GM21576 (cell line): ENCODE results near the gene PHTF2.
"Not testable (repeated sequence)": the region's sequence is repeated elsewhere in the genome, so short reads cannot be mapped to it uniquely, and the experiment has no call there.

Source experiments
- ATAC-seq: cut with Tn5 transposase; IDR thresholded peaks from one replicate; pipeline ENCODE4 v1.9.1; 2021; ENCODE audit warnings: mild to moderate bottlenecking, moderate library complexity; ENCODE audit not compliant: unreplicated experiment

PHTF2 gene

GRCh38 chr7:77873416-77874327 is 75.1 kb downstream of the PHTF2 start:
- ATAC-seq: not testable (repeated sequence)

GRCh38 chr7:77877791-77878190 is 79.2 kb downstream of the PHTF2 start:
- ATAC-seq: no peak

DNA sequence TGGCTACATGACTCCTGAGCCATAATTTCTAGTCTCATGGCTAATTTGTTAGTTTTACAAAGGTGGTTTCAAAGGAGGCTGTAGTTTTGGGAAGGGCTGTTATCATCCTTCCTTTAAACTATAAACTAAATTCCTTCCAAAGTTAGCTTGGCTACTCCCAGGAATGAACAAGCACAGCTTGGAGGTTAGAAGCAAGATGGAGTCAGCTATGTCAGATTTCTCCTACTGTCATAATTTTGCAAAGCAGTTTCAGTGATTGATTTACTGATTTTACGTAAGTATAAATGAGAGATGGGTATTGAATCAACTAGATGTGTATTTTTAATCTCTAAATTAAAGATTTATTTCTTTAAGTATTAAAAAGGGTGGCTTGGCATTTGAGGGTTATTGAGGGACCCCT is 79.9 kb downstream of the PHTF2 start:
- ATAC-seq: no peak

GRCh38 chr7:77879272-77879671 is 80.7 kb downstream of the PHTF2 start:
- no peak for ATAC-seq

- ATAC-seq: no peak
These were observed 83.3 kb downstream of the PHTF2 start for GRCh38 chr7:77881871-77882270.

GRCh38 chr7:77885155-77885554 is 86.6 kb downstream of the PHTF2 start:
- ATAC-seq: no peak

GRCh38 chr7:77887567-77887966 is 89.0 kb downstream of the PHTF2 start:
- ATAC-seq: no peak

GRCh38 chr7:77888998-77889397 is 90.4 kb downstream of the PHTF2 start:
- no peak for ATAC-seq

DNA sequence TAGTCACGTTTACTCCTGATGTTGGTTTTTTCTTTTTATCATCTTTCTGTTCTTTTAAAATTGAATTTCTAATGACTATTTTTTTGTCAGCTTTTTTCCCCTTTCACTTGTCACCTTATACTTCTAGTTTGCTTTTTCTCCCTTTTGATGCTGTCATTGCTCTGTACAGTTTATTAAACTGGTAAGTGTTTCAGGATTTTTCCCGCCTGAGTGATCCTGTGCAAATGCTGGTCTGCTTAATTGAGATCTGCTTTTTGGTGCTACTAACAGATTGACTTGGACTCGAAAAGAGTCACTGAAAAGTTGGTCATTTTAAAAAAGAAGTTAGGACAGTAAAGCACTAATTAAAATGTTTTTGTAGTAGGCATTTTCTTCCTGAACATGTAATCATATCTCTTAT is 95.2 kb downstream of the PHTF2 start:
- no peak for ATAC-seq

GRCh38 chr7:77894574-77895091 is 96.1 kb downstream of the PHTF2 start:
- ATAC-seq: no peak

- no peak for ATAC-seq
These were observed 97.3 kb downstream of the PHTF2 start for GRCh38 chr7:77895905-77896304.

DNA sequence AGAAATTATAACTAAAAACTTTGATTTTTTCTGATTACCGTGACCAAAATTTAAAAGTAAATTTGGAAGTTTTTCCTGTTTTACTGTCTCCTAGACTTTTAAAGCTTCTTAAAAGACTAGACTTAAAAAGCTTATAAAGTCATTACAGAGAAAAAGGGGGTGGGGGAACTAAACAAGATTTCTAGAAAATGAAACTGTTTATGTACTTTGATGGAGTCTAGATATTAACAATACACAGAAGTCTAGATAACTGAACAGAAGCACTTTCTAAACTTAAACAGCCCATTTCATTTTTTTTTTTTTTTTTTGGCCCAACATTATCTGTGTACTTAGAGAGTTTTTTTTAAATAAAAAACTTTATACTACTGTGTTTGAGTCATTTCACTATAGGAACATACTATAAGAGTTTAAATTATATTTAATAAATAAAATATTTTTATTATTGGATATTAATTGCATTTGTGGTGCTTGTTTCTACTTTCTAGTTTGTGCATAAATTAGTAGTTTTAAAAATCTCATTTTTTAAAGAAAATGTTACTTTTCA is 98.5 kb downstream of the PHTF2 start:
- ATAC-seq: no peak

DNA sequence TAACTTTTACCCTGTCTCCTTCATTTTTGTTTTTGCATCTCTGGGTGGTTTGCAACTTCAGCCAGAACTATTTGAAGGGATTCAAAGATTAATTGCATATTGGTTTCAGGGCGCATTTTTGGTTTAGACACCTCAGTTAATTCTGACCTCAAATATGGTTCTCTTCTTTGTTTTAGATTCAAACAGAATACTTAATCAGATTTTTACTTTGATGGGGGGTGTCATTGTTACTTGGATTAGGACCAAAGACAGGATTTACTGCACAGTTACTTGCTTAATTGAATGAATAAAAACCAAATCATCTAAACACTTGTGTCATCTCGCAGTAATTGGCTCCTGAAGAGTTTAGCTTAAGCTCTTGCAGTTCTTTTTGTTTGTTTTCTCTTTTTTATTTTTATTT is 100.9 kb downstream of the PHTF2 start:
- ATAC-seq: no peak

DNA sequence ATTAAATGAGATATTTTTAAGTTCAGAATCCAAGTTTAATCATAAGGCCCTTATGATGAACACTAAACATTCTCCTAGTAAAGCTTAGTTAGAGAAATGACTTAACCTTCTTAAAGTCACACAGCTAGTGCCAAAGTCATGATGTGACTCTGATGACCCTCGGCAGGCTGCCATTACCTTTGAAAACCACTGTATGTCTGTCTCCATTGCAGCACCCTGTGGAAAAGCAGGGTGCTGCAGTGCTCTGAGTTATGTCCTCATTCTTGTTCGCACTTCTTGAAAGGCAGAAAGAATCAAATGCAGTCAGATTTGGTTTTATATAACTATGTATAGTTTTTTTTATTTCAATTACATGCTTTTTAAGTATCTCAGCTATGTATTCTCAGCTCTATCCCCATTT is 105.0 kb downstream of the PHTF2 start:
- peak; percentile 30 for ATAC-seq

DNA sequence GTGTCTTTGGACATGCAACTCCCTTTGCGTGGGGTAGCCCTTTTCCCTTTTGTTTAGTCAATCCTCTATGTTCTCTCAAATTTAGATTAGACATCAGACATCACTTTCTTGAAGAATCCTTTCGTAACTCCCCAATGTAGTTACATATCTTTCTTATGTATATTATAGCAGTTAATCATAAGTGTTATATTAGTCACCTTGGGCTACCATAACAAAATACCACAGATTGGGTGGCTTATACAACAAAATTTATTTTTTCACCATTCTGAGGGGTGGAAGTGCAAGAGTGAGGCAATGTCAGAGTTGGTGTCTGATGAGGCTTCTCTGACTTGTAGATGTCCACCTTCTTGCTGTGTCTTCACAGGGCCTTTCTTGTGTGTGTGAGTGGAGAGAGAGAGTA is 105.7 kb downstream of the PHTF2 start:
- ATAC-seq: no peak

DNA sequence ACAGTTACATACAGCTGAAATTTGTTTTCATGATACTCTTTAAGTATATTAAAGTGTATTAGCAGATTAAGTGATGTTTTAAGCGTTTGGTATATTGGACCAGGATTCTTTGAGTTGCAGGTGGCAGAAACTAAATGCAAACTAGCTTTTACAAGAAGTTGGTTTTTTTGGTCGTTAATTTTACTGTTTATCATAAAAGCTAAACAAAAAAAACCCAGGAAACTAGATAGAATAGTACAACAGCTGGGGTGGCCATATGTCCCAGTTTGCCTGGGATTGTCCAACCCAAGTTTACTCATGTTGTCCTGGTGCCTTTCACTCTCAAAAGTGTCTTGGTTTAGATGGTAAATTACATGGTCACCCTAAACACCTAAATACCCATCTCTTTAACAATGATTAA is 108.7 kb downstream of the PHTF2 start:
- no peak for ATAC-seq

DNA sequence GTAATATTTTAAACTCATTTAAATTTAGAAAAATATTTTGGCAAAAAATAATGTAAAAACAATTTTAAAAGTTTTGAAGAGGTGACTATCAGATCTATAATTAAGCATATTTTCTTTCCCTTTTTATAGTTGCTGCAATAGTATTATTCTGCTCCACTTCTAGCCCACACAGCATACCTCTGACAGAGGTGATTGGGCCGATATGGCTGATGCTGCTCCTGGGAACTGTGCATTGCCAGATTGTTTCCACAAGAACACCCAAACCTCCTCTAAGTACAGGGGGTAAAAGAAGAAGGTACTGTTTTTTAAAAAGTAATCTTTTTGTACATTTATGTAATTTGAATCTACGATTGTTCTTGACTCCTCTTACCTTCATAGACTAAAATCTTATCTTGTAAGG is 110.1 kb downstream of the PHTF2 start:
- ATAC-seq: no peak

GRCh38 chr7:77910124-77910523 is 111.6 kb downstream of the PHTF2 start:
- no peak for ATAC-seq

DNA sequence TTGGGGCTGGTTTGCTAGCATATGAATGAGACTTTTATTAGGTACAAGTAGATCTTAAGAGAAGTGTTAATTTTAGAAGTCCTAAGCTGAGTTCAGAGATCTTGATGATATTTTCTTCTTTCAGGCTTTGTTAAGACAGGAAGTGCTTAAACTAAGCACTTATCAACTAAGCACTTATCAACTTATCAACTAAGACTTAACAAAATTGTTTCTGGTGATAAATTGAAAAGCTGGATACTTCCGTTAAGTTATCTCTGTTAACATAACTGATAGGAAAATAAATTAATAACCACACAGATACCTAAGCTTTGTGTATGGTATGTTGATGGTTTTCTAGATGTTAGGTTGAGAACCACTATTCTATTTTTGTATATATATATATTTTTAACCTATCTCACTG is 113.7 kb downstream of the PHTF2 start:
- no peak for ATAC-seq

DNA sequence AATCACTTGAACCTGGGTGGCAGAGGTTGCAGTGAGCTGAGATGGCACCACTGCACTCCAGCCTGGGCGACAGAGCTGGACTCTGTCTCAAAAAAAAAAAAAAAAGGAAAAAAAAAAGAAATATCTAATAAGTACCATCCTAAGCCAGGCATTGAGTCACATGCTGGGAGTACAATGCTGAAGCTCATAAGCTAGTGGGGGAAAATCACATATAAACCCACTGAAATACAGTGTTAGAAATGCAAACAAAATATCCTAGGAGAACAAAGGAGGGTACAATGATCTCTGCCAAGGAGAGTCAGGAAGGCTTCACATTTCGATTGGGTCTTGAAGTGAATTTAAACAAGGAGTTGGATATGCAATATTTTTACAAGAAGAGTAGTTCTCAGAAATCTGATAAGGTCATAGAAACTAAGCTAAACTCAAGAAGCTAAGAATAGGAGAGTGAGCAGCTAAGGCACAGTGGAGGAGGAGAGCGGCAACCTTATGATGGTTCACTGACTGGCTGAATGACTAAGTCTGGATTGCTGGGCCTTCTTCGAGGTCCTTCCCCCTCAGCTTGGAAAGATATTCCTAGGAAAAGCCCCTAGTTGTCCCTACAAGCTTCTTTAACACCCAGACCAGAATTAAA is 115.5 kb downstream of the PHTF2 start:
- ATAC-seq: no peak

GRCh38 chr7:77917500-77918262 is 119.1 kb downstream of the PHTF2 start:
- no peak for ATAC-seq
